Measurements from ENCODE around the gene CIROP. TPM values are rescaled to one million over a fixed set of nuclear protein-coding genes. Genes with fewer than 3 reads are reported as not detected.

Gene CIROP
- total RNA-seq, 1 experiment from 2014 or later: not detected

- Mint-ChIP-seq H3K27ac (peak overlapping the region in 2 of 3 experiments; percentile 37 to 78; a peak in 3 of 7 replicates), H3K36me3 (ENCODE audit: insufficient read depth in 1 of 3, low read depth in 3 of 3) (peaks cover 14 to 47% (median 40%) of the 10 kb centered on the region in 3 experiments), H3K4me1 (peaks cover 16 to 19% of the 10 kb centered on the region in 2 experiments), H3K27me3 (ENCODE audit: low read depth) (peaks cover 9% of the 10 kb centered on the region), H3K9me3 (no peaks in the 10 kb centered on the region), H3K4me3 (peak overlapping the region; percentile 64 to 84)
- Histone ChIP-seq H3K14ac (ENCODE audit: insufficient read depth, low read length) (no peak overlapping the region; the same call in 1 of the 2 replicates), H3K18ac (ENCODE audit: insufficient read length, low read depth, low read length) (no peak overlapping the region), H3K4me2 (ENCODE audit: insufficient read depth, insufficient read length, low read length) (peak overlapping the region; percentile 96), H4K91ac (ENCODE audit: insufficient read length, low read depth, low read length) (no peak overlapping the region), H2BK12ac (ENCODE audit: insufficient read length, low read depth, low read length) (no peak overlapping the region), H3T11ph (ENCODE audit: low read length) (no peak overlapping the region), H3K23me2 (ENCODE audit: insufficient read length, low read depth, low read length, poor library complexity, severe bottlenecking) (peaks cover 15% of the 10 kb centered on the region), H2BK120ac (ENCODE audit: low read depth, low read length, poor library complexity, severe bottlenecking) (no peak overlapping the region), H3K56ac (ENCODE audit: insufficient read length, low read depth, low read length) (no peak overlapping the region), H2AFZ (ENCODE audit: low read length) (no peak overlapping the region), H3K23ac (ENCODE audit: insufficient read length, low read depth, low read length) (no peak overlapping the region), H3K79me1 (ENCODE audit: insufficient read depth, low read depth, low read length, poor library complexity, severe bottlenecking) (no peaks in the 10 kb centered on the region), H2BK20ac (ENCODE audit: low read depth, low read length, poor library complexity, severe bottlenecking) (no peak overlapping the region), H3K4me1 (ENCODE audit: insufficient read depth, low read length) (no peaks in the 10 kb centered on the region; the same call in 1 of the 2 replicates), H4K5ac (ENCODE audit: insufficient read length, low read depth, low read length) (no peak overlapping the region), H3K27me3 (ENCODE audit: insufficient read depth, low read length) (no peaks in the 10 kb centered on the region), H3K9me3 (ENCODE audit: control insufficient read depth, low read depth, low read length) (no peaks in the 10 kb centered on the region), H2AK5ac (ENCODE audit: insufficient read length, low read length) (no peak overlapping the region), H2BK15ac (ENCODE audit: low read depth, low read length) (no peak overlapping the region), H2BK5ac (ENCODE audit: insufficient read length, low read length) (no peak overlapping the region), H4K20me1 (ENCODE audit: control insufficient read depth, insufficient read depth, insufficient read length) (no peaks in the 10 kb centered on the region), H3K79me2 (ENCODE audit: insufficient read depth, low read length) (no peaks in the 10 kb centered on the region), H3K9ac (ENCODE audit: extremely low read depth, insufficient read length, low read length) (peak overlapping the region; percentile 53), H4K8ac (replicated peaks; ENCODE audit: insufficient read length, low read depth, low read length) (no peak overlapping the region), H3K4ac (ENCODE audit: low read depth, low read length) (no peak overlapping the region), H3K27ac (ENCODE audit: insufficient read length, low read depth, low read length) (no peak overlapping the region)
- TF ChIP-seq CTCF (conservative IDR thresholded peaks at IDR 0.05): peak; percentile 83
- peak; percentile 87 for DNase-seq
- no CpG with 5 or more reads among the region's 17 CpGs for WGBS (ENCODE audit: extremely low coverage, insufficient read length, low lambda C conversion rate)
Measured at GRCh38 chr14:23056145-23056955, 48.4 kb downstream of the CIROP start.

Data from H9 (cell line).